IMR-90 (cell line): ENCODE measurements around the gene CISTR. TPM values are rescaled to one million over a fixed set of nuclear protein-coding genes. Genes with fewer than 3 reads are reported as not detected.

Source experiments
- ATAC-seq: fragments of 200-7000 bp; cut with Tn5 transposase; 2 replicates; pipeline ENCODE4 v1.9.1; 2020; ENCODE audit warnings: low read depth, mild to moderate bottlenecking, moderate library complexity
- Bru-seq: library from RNA; stranded (reverse); fragments of 400-500 nt; gene quantifications from one replicate; lab custom pipeline; 2021; lab: Mats Ljungman, UMichigan
- BruChase-seq, 2 experiments: library from RNA; stranded (reverse); fragments of 400-500 nt; gene quantifications; one replicate each; lab custom pipeline; 2021; lab: Mats Ljungman, UMichigan
- BruUV-seq: library from RNA; stranded (reverse); fragments of 400-500 nt; replicated peaks from 2 replicates; lab custom pipeline; 2021; lab: Mats Ljungman, UMichigan
- CTCF ChIA-PET: fragments of 300-600 bp; formaldehyde crosslinking; extraction: SDS; loops from one replicate; lab custom pipeline; 2021; ENCODE audit warnings: antibody characterized with exemption; lab: Yijun Ruan, JAX
- POLR2A ChIA-PET: fragments of 300-600 bp; sonication (Branson Sonifier 250); formaldehyde crosslinking; loops from one replicate; lab custom pipeline; 2022; ENCODE audit warnings: antibody characterized with exemption; ENCODE audit not compliant: unreplicated experiment; lab: Charles Lee
- DNase-seq: peaks from one replicate; pipeline ENCODE4 v3.0.0; 2013
- H2AFZ ChIP-seq: replicated peaks from 2 replicates; pipeline ENCODE3; 2013; ENCODE audit warnings: low read length, mild to moderate bottlenecking; ENCODE audit not compliant: poor library complexity
- H2AK5ac ChIP-seq: 2 replicates; pipeline ENCODE4 v1.6.1; 2013; ENCODE audit warnings: low read depth, low read length, inconsistent platforms
- H2AK9ac ChIP-seq: replicated peaks from 2 replicates; pipeline ENCODE3; 2013; ENCODE audit warnings: mild to moderate bottlenecking, low read depth, low read length, moderate library complexity; ENCODE audit not compliant: poor library complexity
- H2BK120ac ChIP-seq: 2 replicates; pipeline ENCODE4 v1.6.1; 2013; ENCODE audit warnings: low read depth, low read length, inconsistent platforms
- H2BK15ac ChIP-seq: 3 replicates; pipeline ENCODE4 v1.6.1; 2013; ENCODE audit warnings: low read depth, low read length, inconsistent platforms
- H2BK20ac ChIP-seq: 2 replicates; pipeline ENCODE4 v1.6.1; 2013; ENCODE audit warnings: low read depth, mild to moderate bottlenecking, inconsistent platforms, low read length, moderate library complexity
- H2BK5ac ChIP-seq: 2 replicates; pipeline ENCODE4 v1.6.1; 2013; ENCODE audit warnings: mild to moderate bottlenecking, low read depth, low read length, inconsistent platforms; ENCODE audit not compliant: poor library complexity, severe bottlenecking
- H3K14ac ChIP-seq: replicated peaks from 2 replicates; pipeline ENCODE4 v1.6.1; 2013; ENCODE audit warnings: low read depth, low read length, inconsistent platforms
- H3K18ac ChIP-seq: 2 replicates; pipeline ENCODE4 v1.6.1; 2013; ENCODE audit warnings: low read depth, low read length, control low read depth
- H3K23ac ChIP-seq: 2 replicates; pipeline ENCODE4 v1.6.1; 2013; ENCODE audit warnings: low read depth, low read length, inconsistent platforms
- H3K27ac ChIP-seq: 2 replicates; pipeline ENCODE4 v1.5.1; 2013; ENCODE audit warnings: mild to moderate bottlenecking, control low read depth, low read length; ENCODE audit not compliant: insufficient read depth
- H3K27me3 ChIP-seq: 2 replicates; pipeline ENCODE4 v1.6.1; 2013; ENCODE audit warnings: low read length; ENCODE audit not compliant: control insufficient read depth, insufficient read depth
- H3K36me3 ChIP-seq: 2 replicates; pipeline ENCODE4 v1.6.1; 2013; ENCODE audit warnings: low read length, mixed read lengths; ENCODE audit not compliant: control insufficient read depth, insufficient read depth
- H3K4ac ChIP-seq: 2 replicates; pipeline ENCODE4 v1.6.1; 2013; ENCODE audit warnings: low read depth, low read length, inconsistent platforms
- H3K4me1 ChIP-seq: 2 replicates; pipeline ENCODE4 v1.6.1; 2013; ENCODE audit warnings: low read length, mixed read lengths; ENCODE audit not compliant: control insufficient read depth, insufficient read depth
- H3K4me2 ChIP-seq: 2 replicates; pipeline ENCODE4 v1.6.1; 2013; ENCODE audit warnings: low read depth, mild to moderate bottlenecking, control low read depth, low read length, moderate library complexity
- H3K4me3 ChIP-seq: 2 replicates; pipeline ENCODE4 v1.5.1; 2013; ENCODE audit warnings: low read depth, mild to moderate bottlenecking, control low read depth, low read length, moderate library complexity; ENCODE audit not compliant: insufficient read depth
- H3K56ac ChIP-seq: 2 replicates; pipeline ENCODE4 v1.6.1; 2013; ENCODE audit warnings: low read length, inconsistent platforms; ENCODE audit not compliant: insufficient read depth; ENCODE audit errors: extremely low read depth
- H3K79me1 ChIP-seq, 2 experiments: 2 replicates each; pipeline ENCODE4 v1.6.1; 2013; ENCODE audit warnings: low read length in 2 of 2, inconsistent platforms in 1 of 2, low read depth in 1 of 2
- H3K9ac ChIP-seq: 2 replicates; pipeline ENCODE4 v1.6.1; 2013; ENCODE audit warnings: low read depth, low read length, control low read depth
- H3K9me1 ChIP-seq: 2 replicates; pipeline ENCODE4 v1.6.1; 2013; ENCODE audit warnings: low read length, inconsistent platforms; ENCODE audit not compliant: insufficient read depth
- H3K9me3 ChIP-seq: 2 replicates; pipeline ENCODE4 v1.6.1; 2013; ENCODE audit warnings: low read length; ENCODE audit not compliant: control insufficient read depth, insufficient read depth
- H4K20me1 ChIP-seq: 2 replicates; pipeline ENCODE4 v1.6.1; 2013; ENCODE audit warnings: low read length, inconsistent platforms; ENCODE audit not compliant: insufficient read depth
- H4K5ac ChIP-seq: 2 replicates; pipeline ENCODE4 v1.6.1; 2013; ENCODE audit warnings: mild to moderate bottlenecking, low read depth, low read length, control low read depth
- H4K8ac ChIP-seq, 2 experiments: 2 replicates each; pipeline ENCODE4 v1.6.1; 2013; ENCODE audit warnings: low read depth in 2 of 2, low read length in 2 of 2, control low read depth in 1 of 2, inconsistent platforms in 1 of 2
- H4K91ac ChIP-seq: 2 replicates; pipeline ENCODE4 v1.6.1; 2013; ENCODE audit warnings: low read depth, low read length, inconsistent platforms; ENCODE audit not compliant: insufficient read depth
- BHLHE40 ChIP-seq: fragments of 150-350 bp; IDR thresholded peaks from 2 replicates; pipeline ENCODE4 v1.6.1; 2016; ENCODE audit warnings: mild to moderate bottlenecking, low read depth, low read length
- CEBPB ChIP-seq: IDR thresholded peaks from 2 replicates; pipeline ENCODE4 v1.6.1; 2012; ENCODE audit warnings: low read depth, low read length, improper control_type of control experiment
- CHD1 ChIP-seq: IDR thresholded peaks from 2 replicates; pipeline ENCODE4 v1.6.1; 2012; ENCODE audit warnings: low read depth, low read length, improper control_type of control experiment
- FOS ChIP-seq: fragments of 150-350 bp; IDR thresholded peaks from 2 replicates; pipeline ENCODE4 v1.6.1; 2016; ENCODE audit warnings: low read depth, low read length
- MAFK ChIP-seq: IDR thresholded peaks from 2 replicates; pipeline ENCODE4 v1.6.1; 2012; ENCODE audit warnings: low read depth, low read length, improper control_type of control experiment
- MAZ ChIP-seq: IDR thresholded peaks from 2 replicates; pipeline ENCODE4 v1.6.1; 2012; ENCODE audit warnings: low read depth, mild to moderate bottlenecking, low read length, improper control_type of control experiment, moderate library complexity, borderline replicate concordance
- MXI1 ChIP-seq: IDR thresholded peaks from 2 replicates; pipeline ENCODE4 v1.6.1; 2012; ENCODE audit warnings: low read depth, mild to moderate bottlenecking, low read length, moderate library complexity, borderline replicate concordance
- POLR2A ChIP-seq: IDR thresholded peaks from 2 replicates; pipeline ENCODE4 v1.6.1; 2012; ENCODE audit warnings: mild to moderate bottlenecking, low read depth, low read length
- RAD21 ChIP-seq: IDR thresholded peaks from 2 replicates; pipeline ENCODE4 v1.6.1; 2012; ENCODE audit warnings: low read length, improper control_type of control experiment
- RFX5 ChIP-seq: IDR thresholded peaks from 2 replicates; pipeline ENCODE4 v1.8.0; 2012; ENCODE audit warnings: low read depth, mild to moderate bottlenecking, low read length, moderate library complexity
- WGBS, 2 experiments: methylation state at CpG; one replicate each; pipeline versions ENCODE4 v1.1.5 to v1.1.7; 2013; ENCODE audit warnings: missing lambda C conversion rate in 2 of 2; ENCODE audit not compliant: insufficient read length in 1 of 2; ENCODE audit errors: extremely low coverage in 2 of 2; 5-methylcytosine and 5-hydroxymethylcytosine counted together
- dilution Hi-C: fragments of 300-500 bp; cut with HindIII; formaldehyde crosslinking; loops from one replicate; pipeline ENCODE4 v1.14.3; 2018; ENCODE audit warnings: low sequenced_read_pairs; ENCODE audit not compliant: unreplicated experiment
- in situ Hi-C: fragments of 300-500 bp; cut with MboI; formaldehyde crosslinking; loops from 3 replicates; pipeline ENCODE4 v1.14.3; 2019; ENCODE audit warnings: low sequenced_read_pairs, inconsistent platforms, mixed read lengths
- intact Hi-C: fragments of 100-400 bp; cut with micrococcal nuclease; formaldehyde crosslinking; loops from 2 replicates; pipeline ENCODE4 v1.10.0; 2022
- long read RNA-seq: library from polyadenylated mRNA; unstranded; transcript quantifications from one replicate; pipeline ENCODE4 v2.0.0, GENCODE V29; 2021; ENCODE audit not compliant: unreplicated experiment
- polyA plus RNA-seq, 3 experiments: library from polyadenylated mRNA; depleted of rRNA; stranded (reverse); fragments of >200 nt; gene quantifications; 2 replicates each; pipeline ENCODE4 v1.2.3, GENCODE V29; 2012; ENCODE audit warnings: low replicate concordance in 1 of 3
- total RNA-seq: library from RNA; depleted of rRNA; stranded (reverse); fragments of >200 nt; gene quantifications from 2 replicates; pipeline ENCODE4 v1.2.3, GENCODE V29; 2012; rRNA removed
- TF ChIP-seq, protein P1 (sequence below): conservative IDR thresholded peaks from 2 replicates; pipeline ENCODE4 v1.5.1; 2012; ENCODE audit warnings: mild to moderate bottlenecking, low read depth, low read length, improper control_type of control experiment
- TF ChIP-seq, protein P2 (sequence below): fragments of 150-350 bp; IDR thresholded peaks from 2 replicates; pipeline ENCODE4 v1.6.1; 2017; ENCODE audit warnings: mild to moderate bottlenecking, antibody characterized with exemption, low read length, low read depth
- TF ChIP-seq, protein P3 (sequence below): fragments of 150-350 bp; IDR thresholded peaks from 2 replicates; pipeline ENCODE4 v1.6.1; 2016; ENCODE audit warnings: low read depth, mild to moderate bottlenecking, low read length, moderate library complexity, borderline replicate concordance

CISTR gene
- total RNA-seq = not detected in 2 replicates
- not detected in 2 replicates for polyA plus RNA-seq (2012; rRNA removed)
- polyA plus RNA-seq (2012; cell fraction: cytosol; rRNA removed) = not detected in 2 replicates
- polyA plus RNA-seq (2012; cell fraction: nucleus; rRNA removed; ENCODE audit: low replicate concordance) = not detected in 2 replicates
- Bru-seq, nascent RNA = not detected
- not detected for BruChase-seq, experiment 1, labeled RNA remaining after a 6-hour chase
- not detected for BruChase-seq, experiment 2, labeled RNA remaining after a 2-hour chase
- long read RNA-seq = 0 reads

DNA sequence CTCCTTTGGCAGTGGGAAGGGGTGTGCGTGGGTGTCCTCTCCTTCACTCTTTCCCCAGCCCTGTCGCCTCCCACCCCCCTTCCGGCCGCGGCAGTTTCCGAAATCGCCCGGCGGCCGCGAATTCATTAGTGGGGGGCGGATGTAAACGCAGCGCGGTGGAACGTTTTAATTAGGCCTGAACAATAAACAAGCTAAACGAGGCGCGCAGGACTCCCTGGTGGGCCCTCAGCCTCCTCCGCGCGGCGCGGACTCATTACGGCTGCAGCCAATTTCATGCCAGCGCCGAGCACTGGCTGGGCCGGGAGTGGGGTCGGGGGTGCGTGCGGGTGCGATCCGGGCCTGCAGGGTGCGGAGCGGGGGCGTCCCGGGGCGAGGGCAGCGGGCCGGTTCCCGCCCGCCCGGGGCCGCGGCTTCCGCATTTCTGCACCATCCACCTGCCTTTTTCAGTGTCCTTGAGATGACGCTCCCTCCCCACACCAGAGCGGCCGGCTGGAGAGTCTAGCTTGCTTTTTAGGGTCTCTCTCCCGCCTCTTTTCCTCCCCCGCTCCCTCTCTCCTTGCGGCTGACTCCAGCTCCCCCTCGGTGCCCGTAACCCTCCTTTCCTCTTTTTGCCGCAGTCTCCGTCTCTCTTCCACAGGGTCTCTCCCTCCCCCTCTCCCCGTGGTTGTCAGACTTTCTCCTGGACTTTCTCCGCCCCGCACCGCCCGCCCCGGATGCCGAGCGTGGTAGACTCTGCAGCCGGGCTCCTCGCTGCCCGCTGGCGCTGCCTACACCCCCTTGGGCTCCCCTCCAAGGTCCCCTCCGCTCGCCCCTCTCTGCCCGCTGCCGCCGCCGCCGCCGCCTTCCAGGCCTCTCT is at the start of gene CISTR:
Gene CISTR, minus strand, starts transcription at position 644 of the 856 bp plus-strand sequence.
- Histone ChIP-seq H2BK5ac (no peak within 1 kb of the TSS), H2AK5ac (no peak within 1 kb of the TSS), H3K23ac (peak within 1 kb of the TSS; percentile 86), H2BK20ac (no peak within 1 kb of the TSS), H4K5ac (no peak within 1 kb of the TSS), H4K8ac (no peak within 1 kb of the TSS), H2AFZ (peak within 1 kb of the TSS; percentile 80), H3K14ac (no peak within 1 kb of the TSS), H3K27me3 (peaks cover 86% of the 10 kb centered on the region), H3K9me1 (no peaks in the 10 kb centered on the region), H3K4ac (no peak within 1 kb of the TSS), H3K9ac (no peak within 1 kb of the TSS), H3K18ac (no peak within 1 kb of the TSS), H4K91ac (no peak within 1 kb of the TSS), H4K20me1 (no peaks in the 10 kb centered on the region), H3K36me3 (no peaks in the 10 kb centered on the region), H3K79me1 (no peaks in the 10 kb centered on the region), H3K56ac (no peak within 1 kb of the TSS), H3K4me1 (peaks cover 6% of the 10 kb centered on the region), H3K27ac (no peak within 1 kb of the TSS), H2BK120ac (no peak within 1 kb of the TSS), H2BK15ac (no peak within 1 kb of the TSS), H3K4me3 (peak within 1 kb of the TSS; percentile 22), H3K9me3 (peaks cover 2% of the 10 kb centered on the region; the same call in 1 of the 2 replicates), H2AK9ac (peak within 1 kb of the TSS; percentile 26), H3K4me2 (peak within 1 kb of the TSS; percentile 75)
- intact Hi-C loops (no loop called here), dilution Hi-C loops (no loop called here), in situ Hi-C loops (no loop called here)
- ATAC-seq (peak; percentile 14; the same call in 1 of the 2 replicates), DNase-seq (no peak)
- no TSS peak for BruUV-seq
- CTCF ChIA-PET = interaction anchor here (1.3 kb wide), 1 partner anchor 8 kb away, joined by 6 read pairs; no protein-coding TSS in a partner anchor
- POLR2A ChIA-PET = no interaction called here
- WGBS, 2 experiments = 8% methylated on average over 31 of the region's 76 CpGs; no CpG with 5 or more reads in 1 of the 2 experiments
- TF ChIP-seq RAD21 (no peak), FOS (no peak), MAZ (no peak), MAFK (no peak), MXI1 (no peak), POLR2A (no peak), BHLHE40 (no peak), CHD1 (no peak), RFX5 (no peak), CEBPB (no peak)
- TF ChIP-seq, protein P1, sequence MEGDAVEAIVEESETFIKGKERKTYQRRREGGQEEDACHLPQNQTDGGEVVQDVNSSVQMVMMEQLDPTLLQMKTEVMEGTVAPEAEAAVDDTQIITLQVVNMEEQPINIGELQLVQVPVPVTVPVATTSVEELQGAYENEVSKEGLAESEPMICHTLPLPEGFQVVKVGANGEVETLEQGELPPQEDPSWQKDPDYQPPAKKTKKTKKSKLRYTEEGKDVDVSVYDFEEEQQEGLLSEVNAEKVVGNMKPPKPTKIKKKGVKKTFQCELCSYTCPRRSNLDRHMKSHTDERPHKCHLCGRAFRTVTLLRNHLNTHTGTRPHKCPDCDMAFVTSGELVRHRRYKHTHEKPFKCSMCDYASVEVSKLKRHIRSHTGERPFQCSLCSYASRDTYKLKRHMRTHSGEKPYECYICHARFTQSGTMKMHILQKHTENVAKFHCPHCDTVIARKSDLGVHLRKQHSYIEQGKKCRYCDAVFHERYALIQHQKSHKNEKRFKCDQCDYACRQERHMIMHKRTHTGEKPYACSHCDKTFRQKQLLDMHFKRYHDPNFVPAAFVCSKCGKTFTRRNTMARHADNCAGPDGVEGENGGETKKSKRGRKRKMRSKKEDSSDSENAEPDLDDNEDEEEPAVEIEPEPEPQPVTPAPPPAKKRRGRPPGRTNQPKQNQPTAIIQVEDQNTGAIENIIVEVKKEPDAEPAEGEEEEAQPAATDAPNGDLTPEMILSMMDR = no peak
- TF ChIP-seq, protein P2, sequence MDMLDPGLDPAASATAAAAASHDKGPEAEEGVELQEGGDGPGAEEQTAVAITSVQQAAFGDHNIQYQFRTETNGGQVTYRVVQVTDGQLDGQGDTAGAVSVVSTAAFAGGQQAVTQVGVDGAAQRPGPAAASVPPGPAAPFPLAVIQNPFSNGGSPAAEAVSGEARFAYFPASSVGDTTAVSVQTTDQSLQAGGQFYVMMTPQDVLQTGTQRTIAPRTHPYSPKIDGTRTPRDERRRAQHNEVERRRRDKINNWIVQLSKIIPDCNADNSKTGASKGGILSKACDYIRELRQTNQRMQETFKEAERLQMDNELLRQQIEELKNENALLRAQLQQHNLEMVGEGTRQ = no peak
- TF ChIP-seq, protein P3, sequence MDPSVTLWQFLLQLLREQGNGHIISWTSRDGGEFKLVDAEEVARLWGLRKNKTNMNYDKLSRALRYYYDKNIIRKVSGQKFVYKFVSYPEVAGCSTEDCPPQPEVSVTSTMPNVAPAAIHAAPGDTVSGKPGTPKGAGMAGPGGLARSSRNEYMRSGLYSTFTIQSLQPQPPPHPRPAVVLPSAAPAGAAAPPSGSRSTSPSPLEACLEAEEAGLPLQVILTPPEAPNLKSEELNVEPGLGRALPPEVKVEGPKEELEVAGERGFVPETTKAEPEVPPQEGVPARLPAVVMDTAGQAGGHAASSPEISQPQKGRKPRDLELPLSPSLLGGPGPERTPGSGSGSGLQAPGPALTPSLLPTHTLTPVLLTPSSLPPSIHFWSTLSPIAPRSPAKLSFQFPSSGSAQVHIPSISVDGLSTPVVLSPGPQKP = no peak
